ENCODE results near the gene AKAP9. TPM values are rescaled to one million over a fixed set of nuclear protein-coding genes. Genes with fewer than 3 reads are reported as not detected.

AKAP9 gene
- total and polyA plus RNA-seq, 2 donors (not counting 3 experiments of a cell fraction or from before 2014, with no cell fraction given), result 9.5 to 51.6 TPM

GRCh38 chr7:92010215-92010614, 69.6 kb downstream of the AKAP9 start:
- DNase-seq (ENCODE audit: low read depth, low spot score) (no peak), FAIRE-seq (no peak)
- no peaks in the 10 kb centered on the region for H3K4me1 ChIP-seq (ENCODE audit: control insufficient read depth, extremely low read depth, insufficient read depth, low read length)
- no peaks in the 10 kb centered on the region for H3K9me3 ChIP-seq (replicated peaks; ENCODE audit: control insufficient read depth, insufficient read depth, low read length)
- ChIA-PET CTCF (interaction anchor here (1.5 kb wide), 1 partner anchor 50 kb away, joined by 3 read pairs; no protein-coding TSS in a partner anchor), POLR2A (no interaction called here)
- no peak overlapping the region for H3K4me3 ChIP-seq (replicated peaks in 1 of 3; ENCODE audit: insufficient read depth in 1 of 3, low read depth in 1 of 3, low read length in 3 of 3)
- no TSS peak for BruUV-seq (replicated peaks)
- H4K20me1 ChIP-seq (replicated peaks; ENCODE audit: control insufficient read depth, extremely low read depth, insufficient read depth, low read length), result no peaks in the 10 kb centered on the region
- TF ChIP-seq EZH2 (IDR thresholded peaks at IDR 0.05; ENCODE audit: borderline replicate concordance, low read depth, low read length, severe bottlenecking) (no peak), MAX (IDR thresholded peaks at IDR 0.05; ENCODE audit: insufficient read depth, insufficient read length) (no peak), POLR2AphosphoS5 (IDR thresholded peaks at IDR 0.05; ENCODE audit: insufficient read depth, low read depth, low read length) (no peak), JUN (IDR thresholded peaks at IDR 0.05; ENCODE audit: borderline replicate concordance, insufficient read depth, insufficient read length, low read depth) (no peak), MYC (IDR thresholded peaks at IDR 0.05; ENCODE audit: low read depth, low read length) (no peak), POLR2A (IDR thresholded peaks at IDR 0.05; ENCODE audit: low read depth, low read length) (no peak), FOS (IDR thresholded peaks at IDR 0.05; ENCODE audit: borderline replicate concordance, insufficient read depth, low read length) (no peak), CTCF (IDR thresholded peaks at IDR 0.05; ENCODE audit: extremely low read depth in 1 of 2, insufficient read depth in 1 of 2, low read depth in 1 of 2, low read length in 2 of 2) (no peak), GATA2 (IDR thresholded peaks at IDR 0.05; ENCODE audit: insufficient read depth, insufficient read length, low read depth, low read length) (no peak)
- peaks cover 0 to 3% of the 10 kb centered on the region in 2 experiments for H3K36me3 ChIP-seq (ENCODE audit: control insufficient read depth in 2 of 2, extremely low read depth in 1 of 2, insufficient read depth in 2 of 2, low read length in 2 of 2)
- intact Hi-C loops (cut with micrococcal nuclease), result no loop called here
- no peaks in the 10 kb centered on the region for H3K79me2 ChIP-seq (ENCODE audit: control insufficient read depth, insufficient read depth, low read length)
- H3K4me2 ChIP-seq (ENCODE audit: insufficient read depth, low read length), result no peak overlapping the region
- no peaks in the 10 kb centered on the region for H3K9me1 ChIP-seq (replicated peaks; ENCODE audit: control insufficient read depth, extremely low read depth, insufficient read depth, low read length)
- dilution Hi-C loops (cut with MboI; ENCODE audit: extremely low pct_ligation_motif_present, low sequenced_read_pairs), result no loop called here
- H3K27me3 ChIP-seq (ENCODE audit: control insufficient read depth in 2 of 2, insufficient read depth in 2 of 2, low read length in 2 of 2), result no peaks in the 10 kb centered on the region
- no peak overlapping the region for H2AFZ ChIP-seq (ENCODE audit: low read depth, low read length)
- no peak overlapping the region for H3K9ac ChIP-seq (replicated peaks; ENCODE audit: extremely low read depth, insufficient read depth, low read length)
- no peak overlapping the region for H3K27ac ChIP-seq (ENCODE audit: insufficient read depth, low read depth, low read length)

Data from endothelial cell of umbilical vein (primary cell).